Measurements from ENCODE around the gene VASP.

The VASP gene

DNA sequence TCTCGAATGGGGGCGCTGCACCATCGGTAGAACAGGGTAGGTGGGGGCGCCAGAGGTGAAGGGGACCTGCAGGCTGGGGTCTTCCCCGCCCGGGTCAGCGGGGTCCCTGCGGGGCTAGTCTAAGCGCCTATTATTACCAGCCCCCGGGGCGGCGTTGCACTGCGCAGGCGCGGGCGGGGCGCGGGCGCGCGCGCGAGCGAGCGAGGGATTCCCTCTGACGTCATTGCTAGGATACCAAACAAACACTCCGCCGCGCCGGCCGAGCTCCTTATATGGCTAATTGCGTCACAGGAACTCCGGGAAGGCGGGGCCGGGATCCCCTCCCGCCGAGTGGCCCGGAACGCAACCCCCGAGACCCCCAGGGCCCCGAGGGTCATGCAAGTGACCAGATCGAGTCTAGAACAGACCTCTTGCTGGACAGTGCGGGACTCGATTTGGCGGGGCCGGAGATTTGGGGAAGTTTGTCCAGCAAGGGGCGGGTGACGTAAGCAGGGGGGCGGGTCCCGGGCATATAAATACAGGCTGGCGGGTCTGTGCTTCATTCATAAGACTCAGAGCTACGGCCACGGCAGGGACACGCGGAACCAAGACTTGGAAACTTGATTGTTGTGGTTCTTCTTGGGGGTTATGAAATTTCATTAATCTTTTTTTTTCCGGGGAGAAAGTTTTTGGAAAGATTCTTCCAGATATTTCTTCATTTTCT is 39.7 kb upstream of the VASP start, which contains the start of gene FOSB:
TSS of gene FOSB (plus strand) at position 541 of the 703 bp plus-strand sequence. CDS start 591 bp downstream, outside the sequence.
- Histone ChIP-seq H3K27ac (peak within 1 kb of the TSS; percentile 71 to 99 (median 86)), H3K4me2 (peak within 1 kb of the TSS; percentile 99 to 100 (median 100)), H4K20me1 (peaks cover 0 to 28% (median 11%) of the 10 kb centered on the region in 11 experiments; a peak in 15 of 22 replicates), H3K9me3 (replicated peaks in 1 of 11) (no peaks in the 10 kb centered on the region), H3K27me3 (peaks cover 21 to 31% (median 23%) of the 10 kb centered on the region in 11 experiments), H3K4me1 (peaks cover 22 to 60% (median 53%) of the 10 kb centered on the region in 10 experiments), H3K9ac (peak within 1 kb of the TSS; percentile 74 to 97 (median 83)), H3K36me3 (no peaks in the 10 kb centered on the region), H3K4me3 (peak within 1 kb of the TSS; percentile 64 to 84 (median 73))
- peak in 1 of 11 experiments; percentile 61; a peak in 2 of 22 replicates for TF ChIP-seq Cebpa-rat (IDR thresholded peaks at IDR 0.05)

- peaks cover 0 to 32% (median 11%) of the 10 kb centered on the region in 11 experiments; a peak in 15 of 22 replicates for H4K20me1 ChIP-seq
- peaks cover 26 to 37% (median 29%) of the 10 kb centered on the region in 11 experiments for H3K27me3 ChIP-seq
- H3K4me2 ChIP-seq = peak overlapping the region; percentile 99 to 100 (median 100)
- TF ChIP-seq Cebpa-rat (IDR thresholded peaks at IDR 0.05) = no peak
- peak overlapping the region in 9 of 11 experiments; percentile 71 to 99 (median 86); a peak in 13 of 22 replicates for H3K27ac ChIP-seq
- H3K4me3 ChIP-seq = peak overlapping the region; percentile 64 to 84 (median 73)
- H3K9ac ChIP-seq = peak overlapping the region; percentile 74 to 97 (median 83)
- H3K4me1 ChIP-seq = peaks cover 27 to 62% (median 55%) of the 10 kb centered on the region in 10 experiments
- no peaks in the 10 kb centered on the region for H3K36me3 ChIP-seq
- no peaks in the 10 kb centered on the region for H3K9me3 ChIP-seq (replicated peaks in 1 of 11)
Measured at GRCh38 chr19:45468159-45468651, 39.1 kb upstream of the VASP start.

DNA sequence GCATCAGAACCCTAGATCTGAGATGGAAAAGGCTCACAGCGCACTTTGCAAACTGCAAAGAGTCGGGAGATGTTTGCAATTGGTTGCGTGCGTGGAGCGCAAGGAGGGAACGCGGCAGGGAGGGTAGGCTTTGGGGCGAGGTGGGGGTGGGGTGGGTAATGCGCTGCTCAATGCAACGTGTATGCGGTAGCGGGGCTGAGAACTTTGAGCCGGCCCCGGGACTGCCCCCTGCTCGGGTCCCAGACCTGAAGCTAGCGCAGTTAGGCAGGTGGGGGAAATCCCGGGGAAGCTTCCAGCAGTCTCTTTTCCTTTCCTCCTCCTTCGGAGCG is 38.5 kb upstream of the VASP start:
- Histone ChIP-seq H3K27me3 (peaks cover 32 to 42% (median 35%) of the 10 kb centered on the region in 11 experiments), H3K27ac (peak overlapping the region; percentile 71 to 99 (median 86)), H4K20me1 (peaks cover 0 to 32% (median 11%) of the 10 kb centered on the region in 11 experiments; a peak in 15 of 22 replicates)

DNA sequence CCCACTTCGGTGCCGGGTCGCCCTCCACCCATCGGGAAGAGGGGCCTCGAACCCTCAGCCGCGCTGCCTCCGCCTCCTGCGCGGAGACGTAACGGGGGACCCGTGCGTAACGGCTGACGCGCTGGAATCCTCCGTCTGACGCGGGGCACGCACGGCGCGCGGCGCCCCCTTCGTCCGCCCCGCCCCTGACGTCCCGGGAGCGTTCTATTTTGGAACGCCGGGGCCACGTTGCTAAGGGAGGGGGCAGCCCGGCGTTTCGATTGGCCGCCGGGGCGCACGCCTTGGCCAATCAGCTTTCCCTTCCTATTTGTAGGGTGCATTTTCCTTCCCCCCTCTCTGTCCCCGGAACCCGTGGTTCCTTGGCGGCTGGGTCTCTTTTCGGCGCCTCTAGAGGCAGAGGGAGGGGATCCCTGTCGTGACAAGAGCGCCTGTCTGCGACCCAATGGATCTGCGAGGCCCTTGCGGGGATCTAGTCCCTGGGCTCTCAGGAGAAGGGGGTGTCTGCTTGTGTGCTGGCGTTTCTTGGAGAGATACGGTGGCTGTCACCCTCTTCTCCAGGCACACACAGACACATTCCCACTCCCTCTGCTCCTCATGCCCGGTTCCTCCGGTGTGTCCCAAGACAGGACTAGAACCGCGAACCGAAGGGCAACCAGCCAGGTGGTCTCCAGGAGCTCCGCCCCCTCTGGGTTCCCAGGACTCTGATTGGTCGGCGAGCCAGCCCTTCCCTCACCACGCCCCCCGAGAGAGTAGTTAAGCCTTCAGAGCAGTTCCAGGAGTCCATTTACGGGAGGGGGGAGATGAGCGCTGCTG is 37.9 kb upstream of the VASP start:
- H3K9ac ChIP-seq = peak overlapping the region; percentile 74 to 97 (median 83)
- H4K20me1 ChIP-seq = peaks cover 0 to 32% (median 11%) of the 10 kb centered on the region in 11 experiments; a peak in 15 of 22 replicates
- peak overlapping the region; percentile 64 to 84 (median 73) for H3K4me3 ChIP-seq
- peaks cover 38 to 48% (median 41%) of the 10 kb centered on the region in 11 experiments for H3K27me3 ChIP-seq
- no peaks in the 10 kb centered on the region for H3K9me3 ChIP-seq (replicated peaks in 1 of 11)
- H3K36me3 ChIP-seq = no peaks in the 10 kb centered on the region
- peak overlapping the region; percentile 80 to 99 (median 86) for H3K27ac ChIP-seq
- no peak for TF ChIP-seq Cebpa-rat (IDR thresholded peaks at IDR 0.05)
- peaks cover 27 to 61% (median 55%) of the 10 kb centered on the region in 10 experiments for H3K4me1 ChIP-seq
- H3K4me2 ChIP-seq = peak overlapping the region; percentile 99 to 100 (median 100)

More for the DNA sequence above, 38.5 kb upstream of the VASP start:
- Histone ChIP-seq H3K9me3 (replicated peaks in 1 of 11) (no peaks in the 10 kb centered on the region), H3K4me3 (peak overlapping the region; percentile 64 to 84 (median 73)), H3K9ac (peak overlapping the region; percentile 74 to 97 (median 83)), H3K4me1 (peaks cover 27 to 62% (median 55%) of the 10 kb centered on the region in 10 experiments), H3K4me2 (peak overlapping the region; percentile 99 to 100 (median 100)), H3K36me3 (no peaks in the 10 kb centered on the region)
- no peak for TF ChIP-seq Cebpa-rat (IDR thresholded peaks at IDR 0.05)

GRCh38 chr19:45469945-45470761 is 37.1 kb upstream of the VASP start:
- H3K9ac ChIP-seq = peak overlapping the region; percentile 74 to 97 (median 83)
- no peaks in the 10 kb centered on the region for H3K36me3 ChIP-seq
- no peaks in the 10 kb centered on the region for H3K9me3 ChIP-seq (replicated peaks in 1 of 11)
- peaks cover 0 to 36% (median 11%) of the 10 kb centered on the region in 11 experiments; a peak in 15 of 22 replicates for H4K20me1 ChIP-seq
- H3K27me3 ChIP-seq = peaks cover 46 to 56% (median 49%) of the 10 kb centered on the region in 11 experiments
- no peak for TF ChIP-seq Cebpa-rat (IDR thresholded peaks at IDR 0.05)
- H3K4me3 ChIP-seq = peak overlapping the region; percentile 64 to 84 (median 73)
- H3K27ac ChIP-seq = peak overlapping the region; percentile 80 to 99 (median 86)
- peak overlapping the region; percentile 98 to 100 (median 100) for H3K4me2 ChIP-seq
- H3K4me1 ChIP-seq = peaks cover 27 to 54% (median 50%) of the 10 kb centered on the region in 10 experiments

DNA sequence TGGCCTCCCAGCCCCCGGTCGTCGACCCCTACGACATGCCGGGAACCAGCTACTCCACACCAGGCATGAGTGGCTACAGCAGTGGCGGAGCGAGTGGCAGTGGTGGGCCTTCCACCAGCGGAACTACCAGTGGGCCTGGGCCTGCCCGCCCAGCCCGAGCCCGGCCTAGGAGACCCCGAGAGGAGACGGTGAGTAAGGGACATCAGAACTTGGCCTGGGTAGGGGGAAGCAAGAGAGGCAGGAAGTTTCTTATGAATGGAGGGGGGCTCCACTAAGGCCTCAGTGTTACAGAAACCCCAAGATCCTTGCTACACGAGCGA is 36.6 kb upstream of the VASP start:
- H3K4me1 ChIP-seq = peaks cover 27 to 57% (median 51%) of the 10 kb centered on the region in 10 experiments
- peak overlapping the region; percentile 98 to 100 (median 100) for H3K4me2 ChIP-seq
- TF ChIP-seq Cebpa-rat (IDR thresholded peaks at IDR 0.05) = no peak
- no peaks in the 10 kb centered on the region for H3K36me3 ChIP-seq
- H4K20me1 ChIP-seq = peaks cover 0 to 36% (median 11%) of the 10 kb centered on the region in 11 experiments; a peak in 15 of 22 replicates
- H3K9me3 ChIP-seq (replicated peaks in 1 of 11) = no peaks in the 10 kb centered on the region
- H3K4me3 ChIP-seq = peak overlapping the region in 4 of 10 experiments; percentile 64 to 84 (median 75); a peak in 3 of 20 replicates
- H3K27me3 ChIP-seq = peaks cover 52 to 62% (median 55%) of the 10 kb centered on the region in 11 experiments
- H3K9ac ChIP-seq = peak overlapping the region in 6 of 11 experiments; percentile 74 to 94 (median 83); a peak in 6 of 22 replicates
- H3K27ac ChIP-seq = peak overlapping the region in 4 of 11 experiments; percentile 81 to 99 (median 83); a peak in 7 of 22 replicates

DNA sequence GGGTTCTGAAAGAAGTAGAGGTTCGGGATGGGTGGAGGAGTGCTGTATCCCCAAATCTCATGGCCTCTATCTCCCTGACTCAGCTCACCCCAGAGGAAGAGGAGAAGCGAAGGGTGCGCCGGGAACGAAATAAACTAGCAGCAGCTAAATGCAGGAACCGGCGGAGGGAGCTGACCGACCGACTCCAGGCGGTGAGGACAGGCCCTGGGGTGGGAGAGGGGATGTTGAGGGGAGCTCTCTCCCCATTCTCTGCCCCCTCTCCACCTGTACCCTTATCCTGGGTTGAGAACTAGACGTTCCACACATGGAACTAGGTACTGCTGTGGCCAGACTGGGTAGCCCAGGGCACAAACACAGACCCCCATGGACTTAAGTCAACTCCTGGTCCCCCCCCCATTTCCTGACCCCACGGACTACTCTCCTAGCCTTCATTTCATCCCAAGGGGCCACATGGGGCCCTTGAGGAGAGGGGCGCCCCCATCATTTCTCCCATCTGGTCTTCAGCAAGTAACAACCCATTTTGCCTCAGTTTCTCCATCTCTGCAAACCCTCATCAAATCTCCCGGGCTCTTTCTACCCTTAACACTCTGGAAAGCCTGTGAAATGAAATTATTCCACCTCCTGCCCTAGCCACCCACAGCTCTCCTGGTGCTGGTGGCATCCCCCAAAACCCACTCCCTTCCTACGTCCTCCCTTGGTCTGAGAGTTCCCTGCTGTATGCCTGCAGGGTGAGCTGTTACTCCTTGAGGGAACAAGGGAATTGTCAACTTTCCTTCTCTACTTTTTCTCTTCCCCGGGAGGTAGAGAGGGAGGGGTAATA is 36.0 kb upstream of the VASP start:
- Histone ChIP-seq H3K4me3 (no peak overlapping the region), H3K27me3 (peaks cover 52 to 68% (median 60%) of the 10 kb centered on the region in 11 experiments), H3K36me3 (no peaks in the 10 kb centered on the region), H3K4me1 (peaks cover 27 to 63% (median 57%) of the 10 kb centered on the region in 10 experiments), H3K9ac (peak overlapping the region in 1 of 11 experiments; percentile 94; a peak in 1 of 22 replicates), H3K4me2 (peak overlapping the region; percentile 98 to 100 (median 100); a peak in 19 of 22 replicates), H4K20me1 (peaks cover 0 to 36% (median 11%) of the 10 kb centered on the region in 11 experiments; a peak in 15 of 22 replicates), H3K9me3 (replicated peaks in 1 of 11) (no peaks in the 10 kb centered on the region), H3K27ac (0 out of 22 replicates have a peak overlapping the region, but pooled peaks of 1 of the 11 experiments have one; percentile 81)
- no peak for TF ChIP-seq Cebpa-rat (IDR thresholded peaks at IDR 0.05)
